Spinal cord (tissue), 10 donors: ENCODE measurements around the gene EIF4B. TPM values are rescaled to one million over a fixed set of nuclear protein-coding genes. Genes with fewer than 3 reads are reported as not detected.

Experiments used
- DNase-seq, 6 donors: peaks; one replicate each; pipeline versions ENCODE4 v3.0.0 to v3.0.0-alpha.2; 2013 to 2015; ENCODE audit warnings: low spot score in 6 of 6, low read depth in 4 of 6
- H3K27ac ChIP-seq: one replicate; pipeline ENCODE4 v1.5.1; 2013; ENCODE audit warnings: low read depth, low read length, control low read depth
- H3K27me3 ChIP-seq: one replicate; pipeline ENCODE4 v1.6.1; 2013; ENCODE audit warnings: low read length; ENCODE audit not compliant: control insufficient read depth, insufficient read depth
- H3K36me3 ChIP-seq: one replicate; pipeline ENCODE4 v1.6.1; 2013; ENCODE audit warnings: low read length; ENCODE audit not compliant: control insufficient read depth, insufficient read depth
- H3K4me1 ChIP-seq: one replicate; pipeline ENCODE4 v1.6.1; 2013; ENCODE audit warnings: low read length; ENCODE audit not compliant: control insufficient read depth, insufficient read depth
- H3K4me3 ChIP-seq: one replicate; pipeline ENCODE4 v1.5.1; 2013; ENCODE audit warnings: low read depth, low read length, control low read depth
- H3K9me3 ChIP-seq: one replicate; pipeline ENCODE4 v1.6.1; 2013; ENCODE audit warnings: low read length; ENCODE audit not compliant: control insufficient read depth, insufficient read depth
- WGBS: methylation state at CpG from one replicate; pipeline ENCODE4 v1.1.5; 2013; ENCODE audit warnings: missing lambda C conversion rate; ENCODE audit not compliant: insufficient coverage; 5-methylcytosine and 5-hydroxymethylcytosine counted together
- polyA plus RNA-seq, 2 donors: library from polyadenylated mRNA; unstranded; fragments of 120-200 nt; gene quantifications; one replicate each; pipeline ENCODE4 v1.2.1, GENCODE V29; 2013; ENCODE audit not compliant: insufficient read length in 2 of 2
- total RNA-seq, 2 donors: library from RNA; depleted of rRNA in 1 of 2; stranded (reverse); fragments of 120-200 nt in 1 of 2; fragments of >200 nt in 1 of 2; gene quantifications; one replicate each; pipeline versions ENCODE4 v1.2.3 to v1.2.4, GENCODE V29; 2013 to 2014
- donor health status: healthy.

The EIF4B gene
- total and polyA plus RNA-seq, 4 donors = 215 to 678 (median 397) TPM

DNA sequence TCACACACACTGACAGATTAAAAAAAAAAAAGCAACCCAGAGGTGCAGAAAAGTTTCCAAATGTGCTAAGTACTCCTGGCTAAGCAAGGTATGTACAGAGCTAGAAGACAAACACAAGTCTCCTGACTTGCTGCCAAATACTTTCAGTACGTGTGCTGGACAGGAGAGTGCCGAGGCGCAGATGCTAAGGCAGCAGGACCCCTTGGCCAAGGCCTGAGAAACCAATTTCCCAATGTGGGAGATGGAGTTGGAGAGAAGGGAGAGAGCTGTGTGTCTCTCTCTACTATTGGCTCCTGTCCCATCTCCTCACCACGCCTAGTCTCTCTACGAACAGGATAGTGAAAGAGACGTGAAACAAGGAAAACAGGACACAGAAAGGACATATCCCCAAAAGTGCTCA is 67.6 kb downstream of the EIF4B start:
- WGBS = 73% methylated on average over 4 of the region's 6 CpGs
- H3K4me1 ChIP-seq = peaks cover 51% of the 10 kb centered on the region
- no peaks in the 10 kb centered on the region for H3K9me3 ChIP-seq
- H3K4me3 ChIP-seq = no peak overlapping the region
- no peak for DNase-seq
- H3K27me3 ChIP-seq = no peaks in the 10 kb centered on the region
- peaks cover 79% of the 10 kb centered on the region for H3K36me3 ChIP-seq
- H3K27ac ChIP-seq = no peak overlapping the region

DNA sequence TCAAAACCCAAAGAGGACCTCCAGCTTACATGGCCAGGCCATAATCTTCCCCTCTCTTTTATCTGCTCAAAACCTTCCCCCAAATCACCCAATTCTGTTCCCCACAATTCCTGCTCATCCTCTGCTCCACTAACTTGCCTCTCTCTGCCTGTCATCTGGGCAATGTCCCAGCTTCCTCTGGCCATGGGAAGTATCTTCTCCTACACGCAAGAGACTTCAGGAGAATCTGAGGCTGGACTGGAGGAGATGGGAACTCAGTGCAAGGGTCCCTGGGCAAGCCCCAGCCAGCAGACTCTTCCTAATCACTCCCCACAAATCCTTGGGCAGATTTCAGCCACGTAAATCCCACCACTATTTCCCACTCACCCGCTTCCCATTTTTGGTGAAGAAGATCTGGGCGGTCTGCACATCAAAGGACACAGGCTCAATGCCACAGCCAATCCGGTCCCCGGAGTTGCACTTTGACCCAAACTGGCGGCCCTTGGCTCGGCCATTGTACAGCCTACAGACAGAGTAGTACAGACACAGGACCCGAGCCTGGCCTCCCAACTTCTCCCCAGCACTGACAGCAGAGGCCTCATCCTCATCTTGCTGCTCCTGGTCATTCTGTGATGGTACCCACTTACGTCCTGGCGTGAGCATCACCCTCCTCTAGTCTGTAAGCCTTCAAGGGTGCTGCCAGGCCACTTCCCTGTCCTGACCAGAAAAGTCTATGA is 68.2 kb downstream of the EIF4B start:
- Histone ChIP-seq H3K27ac (no peak overlapping the region), H3K9me3 (no peaks in the 10 kb centered on the region), H3K27me3 (no peaks in the 10 kb centered on the region), H3K4me3 (no peak overlapping the region), H3K4me1 (peaks cover 46% of the 10 kb centered on the region), H3K36me3 (peaks cover 74% of the 10 kb centered on the region)
- DNase-seq = no peak
- 90% methylated on average over 10 of the region's 11 CpGs for WGBS

DNA sequence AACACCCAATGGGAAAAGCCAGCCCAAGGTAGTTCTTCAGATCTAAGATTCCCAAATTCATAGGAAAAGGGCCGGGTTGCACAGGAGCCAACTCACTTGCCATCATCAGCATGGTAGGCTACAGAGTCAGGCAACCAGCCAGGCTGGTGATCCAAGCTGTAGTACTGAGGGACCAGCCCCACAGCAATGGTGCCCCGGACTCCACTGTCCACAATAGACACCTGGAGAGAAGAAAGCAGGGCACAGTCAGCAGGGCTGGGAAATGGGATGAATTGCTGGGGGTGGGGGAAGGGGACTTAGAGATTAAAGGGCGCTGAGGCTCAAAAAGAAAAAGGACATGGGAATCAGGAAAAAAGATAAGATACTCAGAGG is 68.7 kb downstream of the EIF4B start:
- peaks cover 51% of the 10 kb centered on the region for H3K4me1 ChIP-seq
- peaks cover 68% of the 10 kb centered on the region for H3K36me3 ChIP-seq
- no peaks in the 10 kb centered on the region for H3K27me3 ChIP-seq
- no peak for DNase-seq
- no peak overlapping the region for H3K4me3 ChIP-seq
- no peaks in the 10 kb centered on the region for H3K9me3 ChIP-seq
- WGBS = 100% methylated on average over 2 of the region's 3 CpGs
- no peak overlapping the region for H3K27ac ChIP-seq

DNA sequence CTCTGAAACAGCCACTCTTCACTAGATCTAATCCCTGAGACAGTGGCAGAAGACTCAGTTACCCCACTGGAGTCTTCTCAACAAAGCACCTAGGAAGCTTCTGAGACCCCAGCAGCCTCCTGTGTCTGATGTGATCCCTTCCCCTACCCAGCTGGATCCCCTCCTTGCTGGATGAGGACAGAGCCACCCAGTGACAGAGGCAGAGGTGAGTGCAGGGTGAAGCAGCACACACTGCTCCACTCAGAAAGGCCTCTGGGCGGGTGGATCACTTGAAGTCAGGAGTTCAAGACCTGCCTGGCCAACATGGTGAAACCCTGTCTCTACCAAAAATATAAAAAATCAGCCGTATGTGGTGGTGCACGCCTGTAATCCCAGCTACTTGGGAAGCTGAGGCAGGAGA is 70.2 kb downstream of the EIF4B start:
- Histone ChIP-seq H3K4me1 (peaks cover 45% of the 10 kb centered on the region), H3K27ac (no peak overlapping the region), H3K9me3 (no peaks in the 10 kb centered on the region), H3K27me3 (no peaks in the 10 kb centered on the region), H3K4me3 (no peak overlapping the region), H3K36me3 (peaks cover 58% of the 10 kb centered on the region)
- WGBS = 100% methylated on average over 2 of the region's 3 CpGs
- DNase-seq = no peak

DNA sequence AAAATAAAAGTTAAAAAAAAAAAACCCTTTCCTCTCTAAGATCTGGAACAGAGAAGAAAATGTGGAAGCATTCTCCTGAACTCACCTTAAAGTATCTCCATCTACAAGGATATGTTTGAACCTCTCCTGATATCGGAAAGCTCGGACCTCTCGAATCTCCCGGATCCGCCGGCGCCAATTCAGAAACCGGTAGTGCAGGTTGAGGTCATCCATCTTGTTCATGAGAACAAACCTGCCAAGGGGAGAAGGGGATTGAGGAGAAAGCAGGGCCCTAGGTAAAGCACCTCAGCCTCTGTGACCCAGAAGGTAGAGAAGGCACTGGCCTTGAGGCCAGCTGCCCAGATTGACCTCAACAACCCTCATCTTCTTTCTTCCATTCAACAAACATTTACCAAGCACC is 70.8 kb downstream of the EIF4B start:
- DNase-seq = no peak
- Histone ChIP-seq H3K9me3 (no peaks in the 10 kb centered on the region), H3K27ac (no peak overlapping the region), H3K27me3 (no peaks in the 10 kb centered on the region), H3K36me3 (peaks cover 53% of the 10 kb centered on the region), H3K4me1 (peaks cover 39% of the 10 kb centered on the region), H3K4me3 (no peak overlapping the region)
- WGBS = 92% methylated on average over 4 of the region's 8 CpGs

DNA sequence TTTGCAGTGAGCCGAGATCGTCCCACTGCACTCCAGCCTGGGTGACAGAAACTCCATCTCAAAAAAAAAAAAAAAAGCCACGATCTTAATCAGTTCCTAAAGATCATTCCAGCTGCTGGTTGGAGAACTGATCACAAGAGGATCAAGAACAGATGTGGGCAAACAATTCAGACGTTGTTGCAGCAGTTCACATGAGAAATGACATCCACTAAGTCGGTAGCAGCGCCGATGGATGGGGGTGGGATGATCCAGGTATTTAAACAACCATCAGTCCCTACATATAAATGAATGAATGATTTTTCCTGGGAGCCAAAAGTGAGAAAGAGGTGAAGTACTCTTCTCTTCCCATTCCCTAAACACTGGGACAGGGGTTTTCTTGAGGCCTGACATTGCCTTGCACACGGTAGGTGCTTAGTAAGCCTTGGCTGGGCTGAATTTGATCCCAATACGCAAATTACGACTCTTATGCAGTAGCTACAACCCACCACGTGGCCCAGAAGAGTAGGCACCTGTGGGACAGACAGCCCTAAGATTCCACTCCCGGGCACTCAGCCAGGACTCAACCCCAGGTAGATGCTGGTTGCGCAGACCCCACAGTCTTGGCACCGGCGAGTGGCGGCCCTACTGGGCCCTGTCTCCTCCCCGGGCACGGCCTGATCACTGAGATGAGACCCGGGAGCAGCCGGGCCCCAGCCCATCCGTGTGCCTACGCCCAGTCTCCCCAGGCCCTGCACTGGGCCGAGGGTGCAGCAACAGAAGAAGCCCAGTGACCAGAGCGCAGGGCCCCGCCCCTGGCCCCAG is 72.4 kb downstream of the EIF4B start:
- Histone ChIP-seq H3K4me1 (peaks cover 26% of the 10 kb centered on the region), H3K4me3 (peak overlapping the region; percentile 78), H3K36me3 (peaks cover 38% of the 10 kb centered on the region), H3K27ac (peak overlapping the region; percentile 96), H3K27me3 (no peaks in the 10 kb centered on the region), H3K9me3 (no peaks in the 10 kb centered on the region)
- WGBS = under 1% methylated on average over 17 of the region's 25 CpGs
- DNase-seq = peak in 1 of 6 donors; percentile 57

DNA sequence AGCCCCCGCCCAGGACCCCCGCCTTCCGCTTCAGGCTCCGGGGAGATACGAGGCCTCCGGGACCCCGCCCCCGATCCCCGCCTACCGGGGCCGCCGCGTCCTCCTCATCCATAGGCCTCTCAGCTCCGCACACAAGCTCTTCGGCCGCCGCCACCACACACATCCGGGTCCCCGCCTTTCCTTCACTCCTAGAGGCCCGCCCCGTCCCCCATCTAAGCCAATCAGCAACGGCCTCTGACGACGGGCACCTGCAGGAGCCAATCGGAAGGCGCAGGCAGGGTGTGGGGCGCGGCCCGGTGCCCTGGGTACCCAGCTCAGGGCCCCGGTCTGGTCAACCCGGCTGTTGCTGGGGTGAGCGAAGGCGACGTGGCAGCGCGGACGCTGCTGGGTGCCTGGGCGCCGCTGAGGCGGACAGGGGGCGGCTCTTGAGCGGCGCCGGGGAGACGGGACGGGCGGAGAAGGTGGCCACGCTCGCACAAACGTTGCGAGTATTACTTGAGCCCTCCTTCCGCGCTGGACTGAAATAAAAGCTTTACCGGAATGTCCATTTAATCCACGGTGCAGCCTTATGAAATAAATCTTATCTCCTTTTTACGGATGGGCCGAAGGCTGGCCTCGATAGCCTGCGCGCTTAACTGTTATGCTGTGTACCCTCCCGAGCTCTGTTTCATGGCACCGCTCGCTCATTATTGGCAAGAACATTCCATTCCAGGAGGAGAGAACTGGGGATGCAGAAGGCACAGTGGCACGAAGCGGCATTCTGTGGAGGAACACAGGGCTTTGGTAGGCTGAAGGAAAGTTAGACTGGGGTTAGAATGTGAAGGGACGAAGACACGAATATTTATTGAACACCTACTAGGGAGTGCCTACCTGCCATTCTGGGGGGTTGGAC is 73.2 kb downstream of the EIF4B start, which contains the start of gene SPRYD3:
SPRYD3 (minus strand) TSS at position 165 of the 892 bp plus-strand sequence; CDS start at position 108, 57 bp downstream.
- Histone ChIP-seq H3K4me3 (peak within 1 kb of the TSS; percentile 78), H3K27me3 (no peaks in the 10 kb centered on the region), H3K27ac (peak within 1 kb of the TSS; percentile 96), H3K9me3 (no peaks in the 10 kb centered on the region), H3K36me3 (peaks cover 30% of the 10 kb centered on the region), H3K4me1 (peaks cover 21% of the 10 kb centered on the region)
- DNase-seq = peak; percentile 95 to 99 (median 97)
- under 1% methylated on average over 61 of the region's 67 CpGs for WGBS

DNA sequence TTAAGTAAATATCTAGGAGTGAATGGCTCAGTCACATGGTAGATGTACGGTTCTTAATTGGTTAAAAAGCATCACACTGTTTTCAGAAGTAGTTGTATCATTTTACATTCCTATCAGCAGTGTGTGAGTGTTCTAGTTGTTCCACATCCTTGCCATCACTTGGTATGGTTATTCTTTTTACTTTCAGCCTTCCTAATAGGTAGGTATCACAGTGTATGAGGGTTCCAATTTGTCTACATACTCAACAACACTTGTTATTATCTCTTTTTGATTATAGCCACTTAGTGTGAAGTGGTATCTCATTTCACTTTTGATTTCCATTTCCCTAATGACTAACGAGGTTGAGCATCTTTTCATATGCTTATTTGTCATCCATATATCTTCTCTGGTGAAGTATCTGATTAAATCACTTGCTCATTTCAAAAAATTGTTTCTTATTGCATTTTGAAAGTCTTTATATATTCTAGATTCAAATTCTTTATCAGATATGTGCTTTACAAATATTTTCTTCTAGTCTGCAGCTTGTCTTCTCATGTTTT is 76.5 kb downstream of the EIF4B start:
- Histone ChIP-seq H3K27ac (no peak overlapping the region), H3K36me3 (no peaks in the 10 kb centered on the region), H3K27me3 (no peaks in the 10 kb centered on the region), H3K9me3 (no peaks in the 10 kb centered on the region), H3K4me3 (no peak overlapping the region), H3K4me1 (peaks cover 18% of the 10 kb centered on the region)
- no peak for DNase-seq
- WGBS = no CpG with 5 or more reads among the region's 2 CpGs

DNA sequence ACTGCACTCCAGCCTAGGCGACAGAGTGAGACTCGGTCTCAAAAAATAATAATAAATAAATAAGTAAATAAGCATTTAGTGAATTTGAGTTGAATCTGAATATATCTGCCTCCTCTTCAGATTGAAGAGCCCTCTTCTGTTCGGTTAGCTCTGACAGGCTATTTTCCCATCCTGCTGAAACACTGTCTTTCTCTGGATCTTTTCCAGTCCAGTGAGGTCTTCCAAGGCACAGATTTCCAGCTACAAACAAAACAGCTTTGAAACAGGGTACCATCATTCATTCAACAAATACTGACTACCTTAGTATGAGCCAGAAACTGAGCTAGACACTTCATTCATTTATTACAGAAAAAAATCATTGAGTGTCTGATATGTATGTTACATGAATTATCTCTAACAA is 80.1 kb downstream of the EIF4B start:
- H3K4me1 ChIP-seq = no peaks in the 10 kb centered on the region
- 25% methylated on average over 1 of the region's 3 CpGs for WGBS
- no peak for DNase-seq
- no peak overlapping the region for H3K4me3 ChIP-seq
- no peaks in the 10 kb centered on the region for H3K36me3 ChIP-seq
- H3K27ac ChIP-seq = no peak overlapping the region
- H3K9me3 ChIP-seq = no peaks in the 10 kb centered on the region
- no peaks in the 10 kb centered on the region for H3K27me3 ChIP-seq
